Astrocyte of the cerebellum (primary cell): Measurements from ENCODE around the gene KHK.
"Not testable (repeated sequence)": the region's sequence is repeated elsewhere in the genome, so short reads cannot be mapped to it uniquely, and the experiment has no call there.

Experiments
- DNase-seq: peaks from one replicate; pipeline ENCODE4 v3.0.0-alpha.2; 2011; ENCODE audit warnings: low read depth
- H3K4me3 ChIP-seq: 2 replicates; pipeline ENCODE4 v1.5.1; 2011; ENCODE audit warnings: mild to moderate bottlenecking, low read depth, low read length, moderate library complexity
- CTCF ChIP-seq: IDR thresholded peaks from 2 replicates; pipeline ENCODE4 v1.5.1; 2012; ENCODE audit warnings: low read length, low read depth, moderate library complexity, mild to moderate bottlenecking; ENCODE audit errors: missing control alignments
- in situ Hi-C: cut with HindIII; loops from 2 replicates; pipeline ENCODE4 v1.10.0; 2017; ENCODE audit warnings: low sequenced_read_pairs

Gene KHK

GRCh38 chr2:27118525-27119329 is 32.2 kb downstream of the KHK start, which contains the start of gene CGREF1:
CGREF1 (minus strand) TSS chr2:27119128; CDS start chr2:27104366, 14,762 bp downstream.
- H3K4me3 ChIP-seq = peak within 1 kb of the TSS; percentile 33
- no peak for TF ChIP-seq CTCF
- no peak for DNase-seq
- in situ Hi-C loops = loop anchor here (10.0 kb wide), 1 partner anchor 76 kb away; no protein-coding TSS in a partner anchor

- not testable (repeated sequence) for DNase-seq
- in situ Hi-C loops = loop anchor here (10.0 kb wide), 1 partner anchor 76 kb away; no protein-coding TSS in a partner anchor
- H3K4me3 ChIP-seq = peak overlapping the region; percentile 33
Observed at GRCh38 chr2:27119330-27119670, 32.7 kb downstream of the KHK start.

- TF ChIP-seq CTCF = no peak
- H3K4me3 ChIP-seq = no peak overlapping the region
- DNase-seq = no peak
- in situ Hi-C loops = loop anchor here (5.0 kb wide), 1 partner anchor 145 kb away; no protein-coding TSS in a partner anchor
Observed at GRCh38 chr2:27121906-27122305, 35.3 kb downstream of the KHK start.

- in situ Hi-C loops = loop anchor here (5.0 kb wide), 1 partner anchor 145 kb away; no protein-coding TSS in a partner anchor
- TF ChIP-seq CTCF = no peak
- DNase-seq = no peak
- no peak overlapping the region for H3K4me3 ChIP-seq
Observed at GRCh38 chr2:27122791-27123190, 36.2 kb downstream of the KHK start.

- peak within 1 kb of the TSS; percentile 53 for H3K4me3 ChIP-seq
- in situ Hi-C loops = loop anchor here (5.0 kb wide), 1 partner anchor 144 kb away; no protein-coding TSS in a partner anchor
- DNase-seq = no peak
- no peak for TF ChIP-seq CTCF
Observed at GRCh38 chr2:27123302-27124150, 37.0 kb downstream of the KHK start, which contains the start of gene ABHD1. ABHD1 (plus strand) TSS chr2:27123815; CDS start chr2:27123949, 134 bp downstream.

- in situ Hi-C loops = no loop called here
- no peak for TF ChIP-seq CTCF
- H3K4me3 ChIP-seq = no peak overlapping the region
- no peak for DNase-seq
Observed at GRCh38 chr2:27125104-27125503, 38.5 kb downstream of the KHK start.
